ENCODE data around the gene SREK1. TPM values are rescaled to one million over a fixed set of nuclear protein-coding genes. Genes with fewer than 3 reads are reported as not detected.

The SREK1 gene
- polyA plus RNA-seq, 1 donor (not counting 4 experiments of a cell fraction or from before 2014, with no cell fraction given) = 47.5 TPM

DNA sequence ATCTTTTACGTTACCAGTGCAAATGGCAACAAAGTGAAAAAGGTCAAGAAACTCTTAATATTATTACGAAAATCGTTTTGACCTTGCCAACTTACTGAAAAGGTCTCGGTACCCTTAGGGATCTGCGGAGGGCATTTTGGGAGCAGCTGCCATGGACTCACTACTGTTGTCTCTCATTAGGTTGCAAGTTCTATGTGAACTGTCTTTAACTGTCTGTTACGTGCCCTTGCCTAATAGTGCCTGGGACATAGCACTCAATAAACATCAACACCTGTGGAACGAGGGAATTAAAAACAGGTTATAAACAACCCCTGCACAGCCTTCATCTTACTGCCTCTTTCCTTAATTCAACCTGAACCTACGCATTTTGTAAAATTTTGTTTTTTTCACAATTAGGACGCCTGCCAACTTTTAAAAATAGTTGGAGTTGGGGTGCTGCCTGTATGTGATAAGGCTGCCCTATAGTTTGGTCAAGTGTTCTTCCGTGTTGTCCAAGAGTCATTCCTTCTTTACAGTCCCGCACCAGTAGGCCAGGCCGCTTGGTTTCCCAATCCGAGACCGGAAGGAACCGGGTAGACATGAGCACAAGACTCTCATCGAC is 527 bp upstream of the SREK1 start:
- DNase-seq (ENCODE audit: low read depth, low spot score) (no peak), FAIRE-seq (no peak)
- Histone ChIP-seq H3K4me1 (ENCODE audit: control insufficient read depth, extremely low read depth, insufficient read depth, low read length) (peaks cover 10% of the 10 kb centered on the region), H3K9me1 (ENCODE audit: control insufficient read depth, extremely low read depth, insufficient read depth, low read length) (no peaks in the 10 kb centered on the region), H3K9me3 (ENCODE audit: control insufficient read depth, low read depth, low read length) (no peaks in the 10 kb centered on the region), H3K4me2 (ENCODE audit: control insufficient read depth, extremely low read depth, insufficient read depth, low read depth, low read length) (peak overlapping the region; percentile 98), H3K27ac (ENCODE audit: control insufficient read depth, insufficient read depth, low read length) (peak overlapping the region; percentile 98), H3K79me2 (ENCODE audit: control insufficient read depth, insufficient read depth, low read length) (peaks cover 39% of the 10 kb centered on the region), H4K20me1 (ENCODE audit: control insufficient read depth, extremely low read depth, insufficient read depth, low read length) (no peaks in the 10 kb centered on the region), H3K4me3 (ENCODE audit: control insufficient read depth in 2 of 3, extremely low read depth in 1 of 3, insufficient read depth in 2 of 3, low read depth in 1 of 3, low read length in 3 of 3) (peak overlapping the region; percentile 73 to 97 (median 96)), H3K36me3 (ENCODE audit: control insufficient read depth in 2 of 2, extremely low read depth in 1 of 2, insufficient read depth in 2 of 2, low read length in 2 of 2) (no peaks in the 10 kb centered on the region), H2AFZ (ENCODE audit: control insufficient read depth, low read length) (peak overlapping the region; percentile 96), H3K9ac (ENCODE audit: control insufficient read depth, extremely low read depth, insufficient read depth, low read length) (peak overlapping the region; percentile 99), H3K27me3 (ENCODE audit: control insufficient read depth, extremely low read depth, insufficient read depth, low read length) (no peaks in the 10 kb centered on the region)
- dilution Hi-C loops (cut with MboI; ENCODE audit: extremely low pct_ligation_motif_present, low sequenced_read_pairs) = no loop called here
- no peak for TF ChIP-seq EZH2 (IDR thresholded peaks at IDR 0.05; ENCODE audit: low read length)
- TF ChIP-seq, protein P1, sequence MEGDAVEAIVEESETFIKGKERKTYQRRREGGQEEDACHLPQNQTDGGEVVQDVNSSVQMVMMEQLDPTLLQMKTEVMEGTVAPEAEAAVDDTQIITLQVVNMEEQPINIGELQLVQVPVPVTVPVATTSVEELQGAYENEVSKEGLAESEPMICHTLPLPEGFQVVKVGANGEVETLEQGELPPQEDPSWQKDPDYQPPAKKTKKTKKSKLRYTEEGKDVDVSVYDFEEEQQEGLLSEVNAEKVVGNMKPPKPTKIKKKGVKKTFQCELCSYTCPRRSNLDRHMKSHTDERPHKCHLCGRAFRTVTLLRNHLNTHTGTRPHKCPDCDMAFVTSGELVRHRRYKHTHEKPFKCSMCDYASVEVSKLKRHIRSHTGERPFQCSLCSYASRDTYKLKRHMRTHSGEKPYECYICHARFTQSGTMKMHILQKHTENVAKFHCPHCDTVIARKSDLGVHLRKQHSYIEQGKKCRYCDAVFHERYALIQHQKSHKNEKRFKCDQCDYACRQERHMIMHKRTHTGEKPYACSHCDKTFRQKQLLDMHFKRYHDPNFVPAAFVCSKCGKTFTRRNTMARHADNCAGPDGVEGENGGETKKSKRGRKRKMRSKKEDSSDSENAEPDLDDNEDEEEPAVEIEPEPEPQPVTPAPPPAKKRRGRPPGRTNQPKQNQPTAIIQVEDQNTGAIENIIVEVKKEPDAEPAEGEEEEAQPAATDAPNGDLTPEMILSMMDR (optimal IDR thresholded peaks at IDR 0.05 in 1 of 3, IDR thresholded peaks at IDR 0.05 in 1 of 3, conservative IDR thresholded peaks at IDR 0.05 in 1 of 3; ENCODE audit: extremely low read depth in 1 of 3, insufficient read depth in 2 of 3, low read length in 3 of 3) = no peak

DNA sequence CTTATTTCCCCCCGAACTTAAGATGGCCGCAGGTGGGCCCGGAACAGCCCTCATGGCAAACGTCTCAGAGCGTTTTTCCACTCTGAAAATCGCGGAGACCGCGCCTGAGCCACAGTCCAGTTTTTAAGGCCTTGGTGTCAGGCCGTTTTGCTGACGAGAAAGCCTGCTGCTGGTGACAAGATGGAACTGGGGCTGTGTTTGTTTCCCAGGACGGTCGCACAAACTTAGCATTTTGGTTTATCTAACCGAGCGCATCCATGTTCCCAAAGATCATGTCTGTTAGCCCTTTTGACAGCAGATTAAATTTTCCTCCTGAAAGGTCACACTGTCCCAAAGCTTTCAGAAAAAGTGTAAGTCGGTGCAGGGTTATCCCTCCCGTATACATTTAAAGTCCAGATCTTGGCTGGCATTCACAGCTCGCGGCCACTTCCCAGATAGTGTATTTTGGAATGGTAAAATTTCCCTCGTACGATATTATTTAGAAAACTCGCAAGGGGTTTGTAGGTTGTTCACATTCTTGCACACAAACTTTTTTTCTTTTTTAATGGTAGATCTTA is 812 bp downstream of the SREK1 start:
- Histone ChIP-seq H3K9ac (ENCODE audit: control insufficient read depth, extremely low read depth, insufficient read depth, low read length) (peak overlapping the region; percentile 99), H3K36me3 (ENCODE audit: control insufficient read depth in 2 of 2, extremely low read depth in 1 of 2, insufficient read depth in 2 of 2, low read length in 2 of 2) (no peaks in the 10 kb centered on the region), H3K27ac (ENCODE audit: control insufficient read depth, insufficient read depth, low read length) (peak overlapping the region; percentile 98), H3K9me3 (ENCODE audit: control insufficient read depth, low read depth, low read length) (no peaks in the 10 kb centered on the region), H3K4me1 (ENCODE audit: control insufficient read depth, extremely low read depth, insufficient read depth, low read length) (peaks cover 10% of the 10 kb centered on the region), H4K20me1 (ENCODE audit: control insufficient read depth, extremely low read depth, insufficient read depth, low read length) (peaks cover 2% of the 10 kb centered on the region), H3K79me2 (ENCODE audit: control insufficient read depth, insufficient read depth, low read length) (peaks cover 52% of the 10 kb centered on the region), H3K4me3 (ENCODE audit: control insufficient read depth in 2 of 3, extremely low read depth in 1 of 3, insufficient read depth in 2 of 3, low read depth in 1 of 3, low read length in 3 of 3) (peak overlapping the region; percentile 73 to 97 (median 96)), H3K27me3 (ENCODE audit: control insufficient read depth, extremely low read depth, insufficient read depth, low read length) (no peaks in the 10 kb centered on the region), H3K9me1 (ENCODE audit: control insufficient read depth, extremely low read depth, insufficient read depth, low read length) (no peaks in the 10 kb centered on the region), H2AFZ (ENCODE audit: control insufficient read depth, low read length) (peak overlapping the region; percentile 85), H3K4me2 (ENCODE audit: control insufficient read depth, extremely low read depth, insufficient read depth, low read depth, low read length) (peak overlapping the region; percentile 93)
- FAIRE-seq (no peak), DNase-seq (ENCODE audit: low read depth, low spot score) (no peak)
- dilution Hi-C loops (cut with MboI; ENCODE audit: extremely low pct_ligation_motif_present, low sequenced_read_pairs) = no loop called here
- TF ChIP-seq, protein P1 (optimal IDR thresholded peaks at IDR 0.05 in 1 of 3, IDR thresholded peaks at IDR 0.05 in 1 of 3, conservative IDR thresholded peaks at IDR 0.05 in 1 of 3; ENCODE audit: extremely low read depth in 1 of 3, insufficient read depth in 2 of 3, low read length in 3 of 3) = no peak
- TF ChIP-seq EZH2 (IDR thresholded peaks at IDR 0.05; ENCODE audit: low read length) = no peak

Measured in keratinocyte (primary cell).